Muscle layer of colon (tissue), 2 donors: ENCODE data around the gene YOD1.

ENCODE experiments used
- H3K27ac ChIP-seq: one replicate; pipeline ENCODE4 v1.7.0; 2013; ENCODE audit warnings: low read depth, mild to moderate bottlenecking, low read length, moderate library complexity
- H3K27me3 ChIP-seq, 2 donors: one replicate each; pipeline ENCODE4 v1.7.0; 2013; ENCODE audit warnings: low read length in 2 of 2, mild to moderate bottlenecking in 2 of 2; ENCODE audit not compliant: insufficient read depth in 2 of 2, control insufficient read depth in 1 of 2
- H3K36me3 ChIP-seq: one replicate; pipeline ENCODE4 v1.7.0; 2013; ENCODE audit warnings: mild to moderate bottlenecking, low read length; ENCODE audit not compliant: insufficient read depth
- H3K4me1 ChIP-seq: one replicate; pipeline ENCODE4 v1.7.0; 2013; ENCODE audit warnings: mild to moderate bottlenecking, low read length; ENCODE audit not compliant: insufficient read depth
- H3K4me3 ChIP-seq, 2 donors: one replicate each; pipeline ENCODE4 v1.7.0; 2013; ENCODE audit warnings: low read length in 2 of 2, low read depth in 1 of 2, mild to moderate bottlenecking in 1 of 2, moderate library complexity in 1 of 2
- H3K9ac ChIP-seq: one replicate; pipeline ENCODE4 v1.7.0; 2013; ENCODE audit warnings: low read length
- H3K9me3 ChIP-seq: one replicate; pipeline ENCODE4 v1.7.0; 2013; ENCODE audit warnings: mild to moderate bottlenecking, low read length
- donor health status: abdominal sarcoma.
- donor health status: Adenocarcinoma of cecum.

Gene YOD1

GRCh38 chr1:207001492-207002245, 49.3 kb downstream of the YOD1 start:
- no peaks in the 10 kb centered on the region for H3K27me3 ChIP-seq
- no peak overlapping the region for H3K9ac ChIP-seq
- H3K9me3 ChIP-seq = no peaks in the 10 kb centered on the region
- no peak overlapping the region for H3K27ac ChIP-seq
- H3K36me3 ChIP-seq = no peaks in the 10 kb centered on the region
- H3K4me1 ChIP-seq = no peaks in the 10 kb centered on the region
- no peak overlapping the region for H3K4me3 ChIP-seq

GRCh38 chr1:207000651-207001291, 50.2 kb downstream of the YOD1 start:
- H3K9me3 ChIP-seq = no peaks in the 10 kb centered on the region
- no peak overlapping the region for H3K4me3 ChIP-seq
- H3K27me3 ChIP-seq = no peaks in the 10 kb centered on the region
- no peak overlapping the region for H3K9ac ChIP-seq
- H3K36me3 ChIP-seq = no peaks in the 10 kb centered on the region
- H3K27ac ChIP-seq = no peak overlapping the region
- H3K4me1 ChIP-seq = no peaks in the 10 kb centered on the region

- Histone ChIP-seq H3K4me1 (no peaks in the 10 kb centered on the region), H3K4me3 (no peak overlapping the region), H3K27me3 (no peaks in the 10 kb centered on the region), H3K9me3 (no peaks in the 10 kb centered on the region), H3K27ac (no peak overlapping the region), H3K36me3 (no peaks in the 10 kb centered on the region), H3K9ac (no peak overlapping the region)
Observed at GRCh38 chr1:206998816-206999215, 52.2 kb downstream of the YOD1 start.
